OCI-LY7 (cell line): ENCODE measurements around the gene GAK. TPM values are rescaled to one million over a fixed set of nuclear protein-coding genes. Genes with fewer than 3 reads are reported as not detected.

ENCODE experiments used
- BruUV-seq: library from RNA; stranded (reverse); fragments of 400-500 nt; replicated peaks from 2 replicates; lab custom pipeline; 2021; lab: Mats Ljungman, UMichigan
- CTCF ChIA-PET: fragments of 300-600 bp; sonication (Branson Sonifier 250); formaldehyde crosslinking; loops from one replicate; lab custom pipeline; 2022; ENCODE audit warnings: antibody characterized with exemption; ENCODE audit not compliant: unreplicated experiment; lab: Charles Lee
- POLR2A ChIA-PET: fragments of 300-600 bp; sonication (Branson Sonifier 250); formaldehyde crosslinking; loops from one replicate; lab custom pipeline; 2022; ENCODE audit warnings: antibody characterized with exemption; lab: Charles Lee
- DNase-seq: peaks from one replicate; pipeline ENCODE4 v3.0.0-alpha.2; 2015; ENCODE audit warnings: low spot score
- H2AFZ ChIP-seq: fragments of 200-600 bp; sonication (generic), shearing (Covaris generic); 2 replicates; pipeline ENCODE4 v1.6.1; 2014; ENCODE audit warnings: mild to moderate bottlenecking, antibody characterized with exemption, low read length, moderate library complexity
- H3K27ac ChIP-seq: fragments of 200-600 bp; sonication (generic); 2 replicates; pipeline ENCODE4 v1.5.1; 2014; ENCODE audit warnings: mixed run types, low read depth, mild to moderate bottlenecking, moderate library complexity, low read length, inconsistent platforms; ENCODE audit not compliant: poor library complexity, severe bottlenecking
- H3K36me3 ChIP-seq: fragments of 200-600 bp; sonication (generic); 2 replicates; pipeline ENCODE4 v1.6.1; 2014; ENCODE audit warnings: mild to moderate bottlenecking, antibody characterized with exemption, low read length, moderate library complexity, mixed read lengths; ENCODE audit not compliant: insufficient read depth
- H3K4me1 ChIP-seq: fragments of 200-600 bp; sonication (generic); 2 replicates; pipeline ENCODE4 v1.5.1; 2014; ENCODE audit warnings: mild to moderate bottlenecking, low read length; ENCODE audit not compliant: insufficient read depth, poor library complexity, severe bottlenecking
- H3K4me2 ChIP-seq: fragments of 200-600 bp; sonication (generic); 2 replicates; pipeline ENCODE4 v1.6.1; 2014; ENCODE audit warnings: mild to moderate bottlenecking, low read length
- H3K4me3 ChIP-seq: fragments of 200-600 bp; sonication (generic); 2 replicates; pipeline ENCODE4 v1.5.1; 2014; ENCODE audit warnings: mild to moderate bottlenecking, low read depth, low read length; ENCODE audit not compliant: poor library complexity, severe bottlenecking
- H3K79me2 ChIP-seq: fragments of 200-600 bp; sonication (generic); 2 replicates; pipeline ENCODE4 v1.6.1; 2016; ENCODE audit warnings: low read depth, mild to moderate bottlenecking, low read length, moderate library complexity, mixed read lengths; ENCODE audit not compliant: insufficient read depth
- H3K9me2 ChIP-seq: fragments of 200-600 bp; sonication (generic); 2 replicates; pipeline ENCODE4 v1.6.1; 2016; ENCODE audit warnings: mild to moderate bottlenecking, low read length, mixed read lengths; ENCODE audit not compliant: insufficient read depth
- H3K9me3 ChIP-seq: fragments of 200-600 bp; sonication (generic); 2 replicates; pipeline ENCODE4 v1.6.1; 2014; ENCODE audit warnings: mild to moderate bottlenecking, mixed run types, low read length, mixed read lengths
- H4K20me1 ChIP-seq: fragments of 200-600 bp; sonication (generic); 2 replicates; pipeline ENCODE4 v1.6.1; 2014; ENCODE audit warnings: mild to moderate bottlenecking, antibody characterized with exemption, low read length, moderate library complexity, mixed read lengths; ENCODE audit not compliant: insufficient read depth
- CTCF ChIP-seq: fragments of 200-600 bp; sonication (generic); conservative IDR thresholded peaks from 2 replicates; pipeline ENCODE4 v1.5.1; 2014; ENCODE audit warnings: mild to moderate bottlenecking, antibody characterized with exemption, low read length, moderate library complexity, mixed read lengths
- EZH2phosphoT487 ChIP-seq: fragments of 200-600 bp; sonication (generic); IDR thresholded peaks from 2 replicates; pipeline ENCODE4 v1.6.1; 2018; ENCODE audit warnings: low read depth, borderline replicate concordance, mild to moderate bottlenecking, mixed run types, antibody characterized with exemption, low read length, moderate library complexity, mixed read lengths
- intact Hi-C: fragments of 100-400 bp; cut with micrococcal nuclease; formaldehyde crosslinking; loops from one replicate; pipeline ENCODE4 v1.10.0; 2022; ENCODE audit not compliant: unreplicated experiment
- total RNA-seq, 2 experiments: library from RNA; depleted of rRNA in 1 of 2; stranded (reverse); fragments of >200 nt in 1 of 2; shearing (Covaris generic) in 1 of 2; gene quantifications; 2 replicates each; pipeline ENCODE4 v1.2.3, GENCODE V29; 2014 to 2022

The GAK gene
- total RNA-seq, 2 experiments from 2014 or later: 86.1 to 107 TPM

- Histone ChIP-seq H2AFZ (no peak overlapping the region), H3K9me3 (no peaks in the 10 kb centered on the region), H4K20me1 (no peaks in the 10 kb centered on the region), H3K4me3 (no peak overlapping the region), H3K4me1 (peaks cover 7% of the 10 kb centered on the region), H3K4me2 (no peak overlapping the region), H3K36me3 (no peaks in the 10 kb centered on the region), H3K27ac (no peak overlapping the region), H3K79me2 (no peaks in the 10 kb centered on the region), H3K9me2 (no peaks in the 10 kb centered on the region)
- TF ChIP-seq CTCF (no peak), EZH2phosphoT487 (no peak)
- ChIA-PET POLR2A (no interaction called here), CTCF (no interaction called here)
- no TSS peak for BruUV-seq
- intact Hi-C loops: no loop called here
- no peak for DNase-seq
Observed at GRCh38 chr4:968621-969394, 36.7 kb upstream of the GAK start.

- H3K4me3 ChIP-seq: no peak overlapping the region
- H3K36me3 ChIP-seq: no peaks in the 10 kb centered on the region
- H3K9me2 ChIP-seq: no peaks in the 10 kb centered on the region
- no peak for DNase-seq
- CTCF ChIA-PET: no interaction called here
- H3K4me1 ChIP-seq: peaks cover 7% of the 10 kb centered on the region
- H3K9me3 ChIP-seq: no peaks in the 10 kb centered on the region
- no peak overlapping the region for H3K4me2 ChIP-seq
- H2AFZ ChIP-seq: no peak overlapping the region
- H3K79me2 ChIP-seq: no peaks in the 10 kb centered on the region
- no peak for TF ChIP-seq CTCF
- no peak for TF ChIP-seq EZH2phosphoT487
- POLR2A ChIA-PET: no interaction called here
- no TSS peak for BruUV-seq
- H4K20me1 ChIP-seq: no peaks in the 10 kb centered on the region
- intact Hi-C loops: no loop called here
- H3K27ac ChIP-seq: no peak overlapping the region
Observed at GRCh38 chr4:968221-968620, 36.1 kb upstream of the GAK start.
